KOPT-K1 (cell line): ENCODE results near the gene RASSF9.

Experiments
- H3K27ac ChIP-seq: fragments of 200-600 bp; sonication (generic); 2 replicates; pipeline ENCODE4 v1.5.1; 2016; ENCODE audit warnings: antibody characterized with exemption, mild to moderate bottlenecking, low read depth, low read length; ENCODE audit not compliant: poor library complexity, severe bottlenecking
- H3K36me3 ChIP-seq: fragments of 200-600 bp; sonication (generic); 2 replicates; pipeline ENCODE4 v1.5.1; 2017; ENCODE audit warnings: antibody characterized with exemption, mild to moderate bottlenecking, low read length, moderate library complexity; ENCODE audit not compliant: insufficient read depth
- H3K9me3 ChIP-seq: fragments of 200-600 bp; sonication (generic); 2 replicates; pipeline ENCODE4 v1.5.1; 2017; ENCODE audit warnings: antibody characterized with exemption, low read length, mild to moderate bottlenecking; ENCODE audit not compliant: insufficient read depth, poor library complexity, severe bottlenecking

The RASSF9 gene

GRCh38 chr12:85831327-85831990 lies 4.8 kb downstream of the RASSF9 start:
- no peaks in the 10 kb centered on the region for H3K36me3 ChIP-seq
- H3K9me3 ChIP-seq = no peaks in the 10 kb centered on the region
- no peak overlapping the region for H3K27ac ChIP-seq

GRCh38 chr12:85829391-85829790 lies 6.8 kb downstream of the RASSF9 start:
- Histone ChIP-seq H3K9me3 (no peaks in the 10 kb centered on the region), H3K36me3 (no peaks in the 10 kb centered on the region), H3K27ac (no peak overlapping the region)

GRCh38 chr12:85828576-85828975 lies 7.6 kb downstream of the RASSF9 start:
- Histone ChIP-seq H3K27ac (no peak overlapping the region), H3K36me3 (no peaks in the 10 kb centered on the region), H3K9me3 (no peaks in the 10 kb centered on the region)

- Histone ChIP-seq H3K27ac (no peak overlapping the region), H3K9me3 (no peaks in the 10 kb centered on the region), H3K36me3 (no peaks in the 10 kb centered on the region)
Measured at GRCh38 chr12:85825746-85826145, 10.5 kb downstream of the RASSF9 start.

- Histone ChIP-seq H3K9me3 (no peaks in the 10 kb centered on the region), H3K36me3 (no peaks in the 10 kb centered on the region), H3K27ac (no peak overlapping the region)
Measured at GRCh38 chr12:85823436-85824180, 12.6 kb downstream of the RASSF9 start.

GRCh38 chr12:85821759-85822158 lies 14.4 kb downstream of the RASSF9 start:
- Histone ChIP-seq H3K9me3 (no peaks in the 10 kb centered on the region), H3K27ac (no peak overlapping the region), H3K36me3 (no peaks in the 10 kb centered on the region)

GRCh38 chr12:85821206-85821605 lies 15.0 kb downstream of the RASSF9 start:
- H3K27ac ChIP-seq = no peak overlapping the region
- H3K9me3 ChIP-seq = no peaks in the 10 kb centered on the region
- H3K36me3 ChIP-seq = no peaks in the 10 kb centered on the region

- Histone ChIP-seq H3K27ac (no peak overlapping the region), H3K9me3 (no peaks in the 10 kb centered on the region), H3K36me3 (no peaks in the 10 kb centered on the region)
Measured at GRCh38 chr12:85820101-85820500, 16.1 kb downstream of the RASSF9 start.

GRCh38 chr12:85814741-85815140 lies 21.5 kb downstream of the RASSF9 start:
- Histone ChIP-seq H3K27ac (no peak overlapping the region), H3K36me3 (no peaks in the 10 kb centered on the region), H3K9me3 (no peaks in the 10 kb centered on the region)

GRCh38 chr12:85814071-85814470 lies 22.1 kb downstream of the RASSF9 start:
- Histone ChIP-seq H3K36me3 (no peaks in the 10 kb centered on the region), H3K9me3 (no peaks in the 10 kb centered on the region), H3K27ac (no peak overlapping the region)

GRCh38 chr12:85809500-85809899 lies 26.7 kb downstream of the RASSF9 start:
- no peaks in the 10 kb centered on the region for H3K9me3 ChIP-seq
- H3K27ac ChIP-seq = no peak overlapping the region
- H3K36me3 ChIP-seq = no peaks in the 10 kb centered on the region

- Histone ChIP-seq H3K9me3 (no peaks in the 10 kb centered on the region), H3K27ac (no peak overlapping the region), H3K36me3 (no peaks in the 10 kb centered on the region)
Measured at GRCh38 chr12:85807730-85808129, 28.5 kb downstream of the RASSF9 start.

- Histone ChIP-seq H3K36me3 (no peaks in the 10 kb centered on the region), H3K9me3 (no peaks in the 10 kb centered on the region), H3K27ac (no peak overlapping the region)
Measured at GRCh38 chr12:85805654-85806053, 30.6 kb downstream of the RASSF9 start.

- no peaks in the 10 kb centered on the region for H3K36me3 ChIP-seq
- H3K27ac ChIP-seq = no peak overlapping the region
- no peaks in the 10 kb centered on the region for H3K9me3 ChIP-seq
Measured at GRCh38 chr12:85804663-85805062, 31.5 kb downstream of the RASSF9 start.

GRCh38 chr12:85803923-85804322 lies 32.3 kb downstream of the RASSF9 start:
- Histone ChIP-seq H3K9me3 (no peaks in the 10 kb centered on the region), H3K27ac (no peak overlapping the region), H3K36me3 (no peaks in the 10 kb centered on the region)

GRCh38 chr12:85803231-85803630 lies 33.0 kb downstream of the RASSF9 start:
- H3K27ac ChIP-seq = no peak overlapping the region
- H3K36me3 ChIP-seq = no peaks in the 10 kb centered on the region
- no peaks in the 10 kb centered on the region for H3K9me3 ChIP-seq
